ENCODE measurements around the gene ZNF608.

ZNF608 gene

DNA sequence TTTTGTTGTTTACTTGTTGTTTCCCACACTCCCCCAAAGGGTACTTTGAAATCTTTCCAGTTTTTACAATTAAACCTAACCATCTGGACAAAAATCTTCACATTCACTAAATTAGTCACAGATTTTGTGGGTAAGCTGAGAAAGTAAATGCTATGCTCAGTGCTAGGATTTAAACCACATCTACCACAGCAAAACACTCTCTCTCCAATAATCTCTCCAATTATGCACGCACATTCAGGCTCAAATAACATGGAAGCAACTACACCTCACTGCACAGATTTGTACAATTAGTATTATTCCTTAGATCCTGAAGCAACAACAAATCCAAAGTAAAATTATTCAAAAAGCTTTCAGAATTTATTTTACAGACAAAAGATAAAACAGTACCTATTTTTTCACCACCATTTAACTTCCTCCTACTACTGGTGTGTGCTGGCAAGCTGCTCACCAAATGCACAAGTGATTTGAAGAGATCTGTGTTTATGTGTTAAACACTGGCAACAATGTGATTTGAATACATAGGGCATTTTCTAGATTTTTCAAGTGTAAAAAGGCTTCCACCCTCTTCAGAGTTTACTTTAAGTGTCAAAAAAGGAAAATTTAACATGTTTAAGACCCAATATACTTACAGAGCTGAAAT, 16.6 kb downstream of the ZNF608 start:
- H3K27ac ChIP-seq: no peak overlapping the region
- TF ChIP-seq, protein P1, sequence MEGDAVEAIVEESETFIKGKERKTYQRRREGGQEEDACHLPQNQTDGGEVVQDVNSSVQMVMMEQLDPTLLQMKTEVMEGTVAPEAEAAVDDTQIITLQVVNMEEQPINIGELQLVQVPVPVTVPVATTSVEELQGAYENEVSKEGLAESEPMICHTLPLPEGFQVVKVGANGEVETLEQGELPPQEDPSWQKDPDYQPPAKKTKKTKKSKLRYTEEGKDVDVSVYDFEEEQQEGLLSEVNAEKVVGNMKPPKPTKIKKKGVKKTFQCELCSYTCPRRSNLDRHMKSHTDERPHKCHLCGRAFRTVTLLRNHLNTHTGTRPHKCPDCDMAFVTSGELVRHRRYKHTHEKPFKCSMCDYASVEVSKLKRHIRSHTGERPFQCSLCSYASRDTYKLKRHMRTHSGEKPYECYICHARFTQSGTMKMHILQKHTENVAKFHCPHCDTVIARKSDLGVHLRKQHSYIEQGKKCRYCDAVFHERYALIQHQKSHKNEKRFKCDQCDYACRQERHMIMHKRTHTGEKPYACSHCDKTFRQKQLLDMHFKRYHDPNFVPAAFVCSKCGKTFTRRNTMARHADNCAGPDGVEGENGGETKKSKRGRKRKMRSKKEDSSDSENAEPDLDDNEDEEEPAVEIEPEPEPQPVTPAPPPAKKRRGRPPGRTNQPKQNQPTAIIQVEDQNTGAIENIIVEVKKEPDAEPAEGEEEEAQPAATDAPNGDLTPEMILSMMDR (conservative IDR thresholded peaks at IDR 0.05): no peak
- TF ChIP-seq ZFX (IDR thresholded peaks at IDR 0.05): no peak

DNA sequence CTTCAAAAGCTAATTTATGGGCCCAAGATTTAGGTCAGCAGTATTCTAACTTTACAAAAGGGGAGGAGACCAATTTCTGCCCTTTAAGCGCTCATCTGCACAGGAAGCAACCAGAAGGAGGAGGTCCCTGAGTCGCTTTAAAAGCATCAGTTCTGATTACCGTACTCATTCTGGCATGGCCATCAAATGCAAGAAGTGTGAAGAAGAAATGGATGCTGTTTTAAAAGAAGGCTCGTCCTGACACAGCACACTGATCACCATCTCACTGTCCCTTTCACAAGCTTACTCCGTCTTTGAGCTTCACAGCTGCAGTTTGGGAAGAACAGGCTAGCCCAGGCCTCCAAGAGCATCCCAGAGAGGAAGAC, 17.5 kb downstream of the ZNF608 start:
- no peak for TF ChIP-seq ZFX (IDR thresholded peaks at IDR 0.05)
- TF ChIP-seq, protein P1 (conservative IDR thresholded peaks at IDR 0.05): no peak
- no peak overlapping the region for H3K27ac ChIP-seq

DNA sequence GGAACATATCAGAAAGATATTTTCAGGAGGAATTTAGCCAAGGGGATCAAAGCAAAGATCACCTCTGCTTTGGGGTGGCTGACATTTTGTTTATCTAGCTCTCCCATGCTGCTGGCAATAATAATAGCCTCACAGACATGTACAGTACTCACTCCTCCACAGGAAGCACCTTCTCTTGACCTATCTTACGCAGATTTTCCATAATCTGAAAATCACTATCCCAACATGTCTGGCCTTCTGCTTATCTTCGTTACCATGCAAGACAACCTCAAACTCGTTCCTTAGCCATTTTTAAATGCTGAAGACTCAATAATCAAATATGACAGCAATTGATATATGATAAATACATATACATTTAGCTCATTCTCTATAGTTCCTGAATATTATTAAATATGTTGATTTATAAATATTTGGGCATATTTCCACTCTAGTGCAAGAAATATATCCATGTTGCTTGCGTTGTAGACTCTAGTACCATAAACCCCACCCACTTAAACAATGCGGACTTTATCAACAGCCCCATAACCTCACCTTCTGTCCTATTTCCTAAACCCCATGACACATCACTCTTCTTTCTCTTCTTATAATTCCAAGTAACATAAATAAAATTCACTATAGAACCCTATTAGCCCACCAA, 18.0 kb downstream of the ZNF608 start:
- TF ChIP-seq, protein P1 (conservative IDR thresholded peaks at IDR 0.05): no peak
- TF ChIP-seq ZFX (IDR thresholded peaks at IDR 0.05): no peak
- H3K27ac ChIP-seq: no peak overlapping the region

DNA sequence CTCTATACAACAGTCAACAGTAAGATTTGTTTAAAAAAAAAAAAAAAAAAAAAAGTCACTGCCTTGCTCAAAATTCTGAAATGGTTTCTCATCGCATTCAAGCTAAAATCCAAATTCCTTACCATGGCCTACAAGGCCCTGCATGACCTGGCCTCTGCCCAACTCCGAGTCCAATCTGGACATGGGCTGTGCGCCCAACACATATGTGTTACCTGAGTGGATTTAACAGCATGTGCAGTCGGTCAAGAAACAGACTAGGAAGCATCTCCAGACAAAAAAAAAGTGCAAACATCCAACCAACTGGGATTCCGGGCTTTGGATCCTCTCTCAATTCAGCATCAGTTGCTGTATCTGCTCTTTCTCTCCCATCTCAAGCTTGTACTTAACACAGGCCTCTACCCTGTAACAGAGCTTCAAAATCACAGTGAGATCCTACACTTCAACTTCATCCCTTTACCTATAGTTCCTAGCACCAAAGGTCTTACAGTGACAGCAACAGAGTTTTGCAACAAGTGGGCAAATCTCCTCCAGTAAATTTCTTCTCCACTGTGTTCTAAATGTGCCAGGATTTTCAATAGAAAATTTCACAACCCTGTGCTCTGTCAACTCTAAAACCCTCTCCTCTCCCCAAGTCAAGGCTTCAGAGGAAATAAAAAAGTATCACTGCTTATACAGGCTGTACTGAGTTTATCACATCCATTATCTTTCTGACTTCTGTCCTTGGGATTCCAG, 19.6 kb downstream of the ZNF608 start:
- no peak overlapping the region for H3K27ac ChIP-seq
- TF ChIP-seq, protein P1 (conservative IDR thresholded peaks at IDR 0.05): no peak
- TF ChIP-seq ZFX (IDR thresholded peaks at IDR 0.05): no peak

DNA sequence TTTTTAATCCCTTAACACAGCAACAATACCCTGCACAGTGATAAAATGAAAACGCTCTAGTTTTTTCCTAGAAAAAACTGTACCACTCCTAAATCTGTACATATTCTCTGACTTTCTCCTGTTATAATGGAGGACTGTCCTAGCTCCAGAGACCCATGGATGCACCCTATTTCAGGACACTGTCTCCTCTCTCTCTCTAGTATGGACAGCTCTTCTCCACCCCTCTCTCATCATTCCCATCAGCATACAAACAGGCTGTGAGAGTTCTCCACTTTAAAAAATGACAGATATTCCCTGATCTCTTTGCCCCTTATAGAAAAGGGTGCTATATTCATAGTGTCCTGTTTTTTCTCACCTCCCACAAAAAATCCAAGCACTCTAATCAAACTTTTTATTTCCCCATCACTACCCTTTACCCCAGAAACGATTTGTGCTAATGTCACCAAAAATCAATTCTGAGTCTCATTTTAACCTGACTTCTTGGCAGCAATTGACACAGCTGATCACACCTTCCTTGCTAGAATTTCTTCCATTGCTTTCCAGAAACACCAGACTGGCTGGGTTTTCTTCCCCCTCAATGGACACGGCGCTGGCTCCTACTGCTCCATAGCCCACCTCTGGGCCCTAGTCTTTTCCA, 20.7 kb downstream of the ZNF608 start:
- TF ChIP-seq, protein P1 (conservative IDR thresholded peaks at IDR 0.05): no peak
- no peak for TF ChIP-seq ZFX (IDR thresholded peaks at IDR 0.05)
- no peak overlapping the region for H3K27ac ChIP-seq

DNA sequence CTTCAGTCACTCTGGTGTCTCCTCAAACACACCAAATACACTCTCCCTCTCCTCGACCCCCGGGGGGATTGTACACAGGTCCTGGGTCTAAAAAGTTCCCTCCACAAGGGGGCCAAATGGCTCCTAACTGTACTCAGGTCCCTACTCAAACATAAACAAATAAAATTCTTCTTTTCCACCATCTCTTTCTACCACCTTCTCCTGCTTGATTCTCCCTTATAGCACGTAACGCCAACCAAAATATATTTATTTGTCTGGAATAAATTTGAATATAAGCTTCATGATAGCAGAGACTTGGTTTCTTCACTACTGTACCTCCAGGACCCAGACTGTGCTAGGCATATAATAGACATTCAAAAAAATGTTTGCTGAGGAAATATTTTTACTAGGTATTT, 21.4 kb downstream of the ZNF608 start:
- no peak overlapping the region for H3K27ac ChIP-seq

More for the DNA sequence above, 21.4 kb downstream of the ZNF608 start:
- TF ChIP-seq ZFX (IDR thresholded peaks at IDR 0.05): no peak
- TF ChIP-seq, protein P1 (conservative IDR thresholded peaks at IDR 0.05): peak; percentile 24

All from C4-2B (cell line).